ENCODE data around the gene UBLCP1. TPM values are rescaled to one million over a fixed set of nuclear protein-coding genes. Genes with fewer than 3 reads are reported as not detected.

UBLCP1 gene
- total and polyA plus RNA-seq, 2 of the 8 experiments (the other 6 are each of a cell fraction or from before 2014, with no cell fraction given) = 13.0 to 40.9 TPM

- Histone ChIP-seq H3K14ac (ENCODE audit: insufficient read length) (no peak overlapping the region), H3K9me3 (ENCODE audit: insufficient read depth in 2 of 2, low read depth in 1 of 2, low read length in 1 of 2) (no peaks in the 10 kb centered on the region), H2BK15ac (ENCODE audit: low read length) (no peak overlapping the region), H2BK5ac (ENCODE audit: low read depth, low read length) (no peak overlapping the region), H3K4me1 (replicated peaks in 1 of 4; ENCODE audit: control insufficient read depth in 3 of 4, insufficient read depth in 4 of 4, low read length in 3 of 4) (no peaks in the 10 kb centered on the region; a peak in 1 of 7 replicates), H4K91ac (replicated peaks; ENCODE audit: insufficient read length, low read length) (no peak overlapping the region), H3K18ac (ENCODE audit: extremely low read depth, low read length) (no peak overlapping the region), H3K23ac (ENCODE audit: insufficient read length) (no peak overlapping the region), H2BK12ac (ENCODE audit: low read depth, low read length) (no peak overlapping the region), H3K56ac (replicated peaks; ENCODE audit: insufficient read length, low read depth, low read length) (no peak overlapping the region), H2BK120ac (replicated peaks; ENCODE audit: low read depth, low read length) (no peak overlapping the region), H3K79me1 (ENCODE audit: low read depth, low read length) (no peaks in the 10 kb centered on the region), H3K36me3 (ENCODE audit: control insufficient read depth in 2 of 4, insufficient read depth in 4 of 4, low read length in 3 of 4) (no peaks in the 10 kb centered on the region), H2BK20ac (ENCODE audit: low read length) (no peak overlapping the region), H3K9ac (replicated peaks in 1 of 4; ENCODE audit: extremely low read depth in 1 of 4, low read depth in 3 of 4, low read length in 3 of 4) (no peak overlapping the region), H3K4me2 (ENCODE audit: insufficient read depth in 1 of 2, low read depth in 2 of 2, low read length in 2 of 2) (no peak overlapping the region), H4K20me1 (replicated peaks in 1 of 2; ENCODE audit: control insufficient read depth in 1 of 2, insufficient read depth in 2 of 2, low read length in 2 of 2) (no peaks in the 10 kb centered on the region), H3K23me2 (ENCODE audit: low read depth, low read length) (no peaks in the 10 kb centered on the region), H3K27ac (ENCODE audit: low read depth, low read length) (no peak overlapping the region), H2AK5ac (ENCODE audit: low read depth, low read length) (no peak overlapping the region), H4K8ac (ENCODE audit: extremely low read depth, insufficient read depth, low read length) (no peak overlapping the region), H3K4me3 (ENCODE audit: extremely low read depth in 1 of 4, insufficient read depth in 2 of 4, low read depth in 3 of 4, low read length in 4 of 4) (no peak overlapping the region), H3K4ac (replicated peaks; ENCODE audit: insufficient read length, low read depth, low read length) (no peak overlapping the region), H3K79me2 (ENCODE audit: control insufficient read depth in 1 of 2, insufficient read depth in 2 of 2, low read length in 2 of 2) (no peaks in the 10 kb centered on the region), H4K5ac (ENCODE audit: insufficient read length, low read depth, low read length) (no peak overlapping the region), H2AFZ (ENCODE audit: low read length) (no peak overlapping the region), H3K27me3 (replicated peaks in 1 of 4; ENCODE audit: control insufficient read depth in 3 of 4, extremely low read depth in 1 of 4, insufficient read depth in 3 of 4, low read length in 3 of 4) (no peaks in the 10 kb centered on the region)
- POLR2A ChIA-PET (ENCODE audit: partially characterized antibody) = no interaction called here
- FAIRE-seq = no peak
- no peak for DNase-seq (ENCODE audit: low read depth in 1 of 2, low spot score in 2 of 2)
- TF ChIP-seq, protein P1, sequence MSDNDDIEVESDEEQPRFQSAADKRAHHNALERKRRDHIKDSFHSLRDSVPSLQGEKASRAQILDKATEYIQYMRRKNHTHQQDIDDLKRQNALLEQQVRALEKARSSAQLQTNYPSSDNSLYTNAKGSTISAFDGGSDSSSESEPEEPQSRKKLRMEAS (IDR thresholded peaks at IDR 0.05) = no peak
- TF ChIP-seq TEAD4 (IDR thresholded peaks at IDR 0.05; ENCODE audit: low read depth, low read length) = no peak
- TF ChIP-seq RXRA (IDR thresholded peaks at IDR 0.05; ENCODE audit: insufficient read depth, low read depth, low read length) = no peak
- no peak for TF ChIP-seq BACH1 (IDR thresholded peaks at IDR 0.05; ENCODE audit: low read length)
- TF ChIP-seq CHD1 (IDR thresholded peaks at IDR 0.05; ENCODE audit: low read depth, low read length) = no peak
- TF ChIP-seq, protein P2, sequence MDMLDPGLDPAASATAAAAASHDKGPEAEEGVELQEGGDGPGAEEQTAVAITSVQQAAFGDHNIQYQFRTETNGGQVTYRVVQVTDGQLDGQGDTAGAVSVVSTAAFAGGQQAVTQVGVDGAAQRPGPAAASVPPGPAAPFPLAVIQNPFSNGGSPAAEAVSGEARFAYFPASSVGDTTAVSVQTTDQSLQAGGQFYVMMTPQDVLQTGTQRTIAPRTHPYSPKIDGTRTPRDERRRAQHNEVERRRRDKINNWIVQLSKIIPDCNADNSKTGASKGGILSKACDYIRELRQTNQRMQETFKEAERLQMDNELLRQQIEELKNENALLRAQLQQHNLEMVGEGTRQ (IDR thresholded peaks at IDR 0.05; ENCODE audit: low read length) = no peak
- TF ChIP-seq SAP30 (IDR thresholded peaks at IDR 0.05; ENCODE audit: insufficient read depth, insufficient replicate concordance, low read length) = no peak
- CTCF ChIA-PET (ENCODE audit: partially characterized antibody) = interaction anchor here (1.3 to 3.8 kb wide), 10 partner anchors 10 to 162 kb away, joined by 4 to 38 read pairs (median 8); no protein-coding TSS in a partner anchor
- 90% methylated on average over 4 of the region's 4 CpGs; no CpG with 5 or more reads in 1 of the 2 experiments for WGBS, 2 experiments (ENCODE audit: extremely low coverage in 1 of 2, insufficient coverage in 1 of 2, insufficient read length in 1 of 2, insufficient replicate concordance in 2 of 2, low coverage in 1 of 2, low lambda C conversion rate in 2 of 2, missing lambda C conversion rate in 1 of 2)
Measured at GRCh38 chr5:159318448-159318847, 55.4 kb downstream of the UBLCP1 start.

Measured in H1 (cell line).